Smooth muscle cell of trachea (primary cell): ENCODE measurements around the gene CDSN. TPM values are rescaled to one million over a fixed set of nuclear protein-coding genes. Genes with fewer than 3 reads are reported as not detected.

Experiments
- total RNA-seq: library from RNA; depleted of rRNA; stranded (reverse); fragments of >200 nt; gene quantifications from 2 replicates; pipeline ENCODE4 v1.2.1, GENCODE V29; 2014

The CDSN gene, protein sequence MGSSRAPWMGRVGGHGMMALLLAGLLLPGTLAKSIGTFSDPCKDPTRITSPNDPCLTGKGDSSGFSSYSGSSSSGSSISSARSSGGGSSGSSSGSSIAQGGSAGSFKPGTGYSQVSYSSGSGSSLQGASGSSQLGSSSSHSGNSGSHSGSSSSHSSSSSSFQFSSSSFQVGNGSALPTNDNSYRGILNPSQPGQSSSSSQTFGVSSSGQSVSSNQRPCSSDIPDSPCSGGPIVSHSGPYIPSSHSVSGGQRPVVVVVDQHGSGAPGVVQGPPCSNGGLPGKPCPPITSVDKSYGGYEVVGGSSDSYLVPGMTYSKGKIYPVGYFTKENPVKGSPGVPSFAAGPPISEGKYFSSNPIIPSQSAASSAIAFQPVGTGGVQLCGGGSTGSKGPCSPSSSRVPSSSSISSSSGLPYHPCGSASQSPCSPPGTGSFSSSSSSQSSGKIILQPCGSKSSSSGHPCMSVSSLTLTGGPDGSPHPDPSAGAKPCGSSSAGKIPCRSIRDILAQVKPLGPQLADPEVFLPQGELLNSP
- total RNA-seq: not detected in 2 replicates

DNA sequence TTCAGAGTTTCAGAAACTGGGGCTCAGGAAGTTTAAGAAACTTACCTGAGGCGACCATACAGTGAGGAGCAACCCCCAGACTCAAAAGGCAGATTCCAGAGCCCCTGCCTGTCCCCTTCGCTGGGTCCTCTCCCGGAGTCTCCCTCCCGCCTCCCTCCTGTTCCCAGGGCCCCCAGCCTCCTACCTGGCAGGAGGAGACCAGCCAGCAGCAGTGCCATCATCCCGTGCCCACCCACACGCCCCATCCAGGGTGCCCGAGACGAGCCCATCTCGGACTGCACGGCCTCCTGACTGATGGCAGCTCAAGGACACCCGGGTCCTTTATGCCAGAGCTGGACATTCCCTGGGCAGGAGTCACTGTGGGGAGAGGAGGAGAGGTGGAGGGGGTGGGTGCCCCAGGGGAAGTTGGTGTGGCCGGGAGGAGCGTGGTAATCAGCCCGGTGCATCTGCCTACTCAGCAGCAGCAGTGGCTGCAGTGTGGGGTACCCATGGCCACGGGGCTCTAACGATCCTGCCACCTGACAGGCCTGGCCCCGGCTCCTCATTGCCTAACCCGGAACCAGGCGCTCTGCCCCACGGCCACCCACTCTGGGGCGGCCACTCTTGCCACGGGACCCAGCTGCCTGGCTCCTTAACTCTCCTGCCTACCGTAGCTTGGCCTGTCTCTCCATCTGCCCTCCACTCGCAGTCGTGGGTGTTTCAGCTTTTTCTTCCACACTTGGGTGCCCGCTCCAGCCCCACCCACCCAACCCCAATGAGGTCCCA lies at the start of gene CDSN:
CDSN (minus strand) TSS at position 296 of the 765 bp plus-strand sequence; CDS start at position 269, 27 bp downstream.

DNA sequence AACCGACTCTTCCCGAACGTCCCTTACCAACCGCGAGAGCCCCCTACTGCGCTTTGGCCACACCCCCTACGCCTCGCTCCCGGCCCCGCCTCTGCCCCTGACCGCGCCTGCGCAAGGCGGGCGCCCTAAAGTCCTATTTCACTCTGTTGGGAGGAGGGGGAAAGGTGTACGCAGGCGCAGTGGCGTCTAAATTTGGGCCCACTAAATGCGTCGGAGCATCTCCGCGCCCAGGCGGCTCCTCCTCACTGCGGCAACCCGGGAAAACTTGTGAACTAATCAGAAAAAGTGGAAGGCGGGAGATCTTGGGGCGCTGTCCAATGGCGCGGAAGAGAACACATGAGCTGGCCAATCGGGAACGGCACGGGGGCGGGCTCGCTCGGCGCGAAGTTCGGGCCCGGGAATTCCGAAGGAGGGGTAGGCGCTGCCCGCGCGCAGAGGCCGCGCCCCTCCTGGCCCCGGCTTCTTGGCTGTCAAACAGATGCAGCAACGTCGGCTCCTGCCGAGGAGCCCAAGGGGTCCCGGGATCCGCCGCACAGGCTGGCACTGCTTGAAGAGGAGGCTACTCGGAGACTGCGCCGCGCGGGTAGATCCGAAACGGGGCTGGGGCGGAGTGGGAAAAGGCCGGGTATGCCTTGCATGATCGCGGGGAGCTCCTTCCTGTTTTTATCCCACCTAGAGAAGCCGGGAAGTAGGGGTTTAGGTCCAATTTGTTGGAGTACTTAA lies 38.1 kb upstream of the CDSN start, which contains the start of gene TCF19:
TCF19 (plus strand) TSS at position 450 of the 723 bp plus-strand sequence. CDS start 881 bp downstream, outside the sequence.

DNA sequence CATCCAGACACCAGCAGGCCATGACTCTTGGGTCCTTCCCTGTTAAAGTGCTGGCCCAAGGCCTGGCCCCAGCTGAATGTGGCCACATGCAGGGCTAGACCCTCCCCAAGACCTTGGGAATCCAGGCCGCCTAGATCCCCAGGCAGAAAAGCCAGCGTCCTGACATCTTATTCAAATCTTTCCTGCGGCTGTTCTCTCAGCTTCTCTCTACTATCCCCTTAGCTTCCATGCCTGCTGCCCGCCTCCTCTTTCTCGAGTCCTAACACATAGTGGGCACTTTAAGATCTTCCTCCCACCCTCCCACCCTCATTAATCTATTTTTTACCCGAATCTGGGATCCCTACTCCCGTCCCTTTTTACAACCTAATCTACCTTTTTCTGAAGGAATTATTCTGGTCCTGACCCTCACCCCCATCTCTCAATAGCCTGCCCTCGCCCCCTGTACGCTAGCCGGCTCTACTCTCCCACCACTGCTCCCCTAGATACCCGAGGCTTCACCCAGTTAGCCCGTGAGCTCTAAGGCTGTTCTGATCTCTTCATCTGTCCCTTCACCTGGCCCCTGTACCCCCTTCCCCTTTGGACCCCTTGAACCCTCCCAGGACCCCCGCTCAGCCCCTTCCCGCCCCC lies 37.4 kb upstream of the CDSN start, which contains the start of gene CCHCR1:
CCHCR1 (minus strand) TSS at position 290 of the 627 bp plus-strand sequence; CDS start at position 88, 202 bp downstream.

DNA sequence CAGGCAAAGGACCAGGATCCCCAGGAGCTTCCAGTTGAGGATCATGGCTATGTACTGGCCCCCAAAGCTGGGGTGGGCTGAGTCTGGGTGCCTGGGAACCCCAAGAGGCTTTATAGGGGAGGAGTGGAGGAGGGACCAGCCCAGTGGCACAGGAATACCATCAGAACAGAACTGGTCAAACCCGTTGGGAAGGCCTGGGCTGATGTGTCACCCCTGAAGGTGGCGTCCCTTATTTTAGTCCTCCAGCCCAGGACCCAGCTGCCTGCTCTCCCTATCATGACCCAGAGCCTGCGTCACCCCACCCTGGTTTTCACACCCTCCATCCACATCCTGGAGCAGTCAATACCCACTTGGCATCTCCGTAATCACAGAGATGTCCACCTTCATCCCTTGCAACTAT lies 18.7 kb upstream of the CDSN start, which contains the start of gene PSORS1C2:
PSORS1C2 (minus strand) TSS at position 85 of the 400 bp plus-strand sequence; CDS start at position 45, 40 bp downstream.

DNA sequence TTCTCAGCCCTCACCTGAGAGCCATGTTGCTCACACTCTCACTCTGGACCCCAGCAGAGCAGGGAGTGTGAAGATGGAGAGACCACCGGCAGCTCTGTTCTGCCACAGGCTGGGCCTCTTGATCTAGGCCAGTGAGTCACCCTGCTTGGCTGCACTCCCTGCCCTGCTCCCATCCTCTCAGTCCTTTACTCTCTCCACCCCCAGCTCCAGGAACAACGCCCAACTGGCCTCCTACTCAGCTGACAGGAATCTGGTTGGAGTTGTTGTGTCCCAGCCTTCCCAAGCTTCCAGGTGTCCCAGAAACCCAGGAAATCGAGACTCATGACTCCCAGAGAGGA lies 5.7 kb downstream of the CDSN start, which contains the start of gene PSORS1C1:
PSORS1C1 (plus strand) TSS at position 260 of the 338 bp plus-strand sequence. CDS start 14,833 bp downstream, outside the sequence.

DNA sequence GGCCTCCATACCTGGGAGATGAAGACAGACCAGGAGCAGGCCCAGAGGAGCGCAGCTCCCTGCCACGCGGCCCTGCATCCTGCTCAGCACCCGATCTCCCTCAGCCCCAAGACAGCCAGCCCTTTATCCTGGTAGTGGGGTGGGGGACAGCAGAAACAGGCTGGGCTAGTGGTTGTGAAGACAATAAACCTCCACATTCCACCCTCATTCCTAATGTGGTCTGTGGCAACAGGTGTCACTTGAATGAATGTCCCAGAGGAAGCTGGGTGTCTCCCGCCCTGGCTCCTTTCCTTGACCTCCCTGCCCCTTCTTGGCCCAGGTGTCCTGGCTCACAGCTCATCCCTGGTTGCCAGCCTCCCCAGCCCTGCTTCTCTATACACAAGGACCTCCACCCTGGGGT lies 7.8 kb downstream of the CDSN start, which contains the start of gene C6orf15:
C6orf15 (minus strand) TSS at position 98 of the 400 bp plus-strand sequence; CDS start at position 78, 20 bp downstream.

Other genes starting within 250 kb of the CDSN start
- gene DDR1, start 235.9 kb downstream of the CDSN start, total RNA-seq: 10.6 and 26.8 TPM in 2 replicates
- gene GTF2H4, start 212.2 kb downstream of the CDSN start, total RNA-seq: 8.8 and 9.6 TPM in 2 replicates
- gene VARS2, start 206.2 kb downstream of the CDSN start, total RNA-seq: 17.0 and 24.3 TPM in 2 replicates
- gene SFTA2, start 188.3 kb downstream of the CDSN start, total RNA-seq: not detected in 2 replicates
- gene MUCL3, start 179.5 kb downstream of the CDSN start, total RNA-seq: not detected in 2 replicates
- not detected in 2 replicates for gene MUC21, start 136.7 kb downstream of the CDSN start, total RNA-seq
- under 0.01 TPM in 1 of 2 replicates, not detected in the other for gene MUC22, start 110.0 kb downstream of the CDSN start, total RNA-seq
- gene C6orf15, start 7.9 kb downstream of the CDSN start, total RNA-seq: not detected in 2 replicates
- gene PSORS1C1, start 5.6 kb downstream of the CDSN start, total RNA-seq: 0.29 and 0.99 TPM in 2 replicates
- gene PSORS1C2, start 18.6 kb upstream of the CDSN start, total RNA-seq: not detected in 2 replicates
- 20.2 and 22.0 TPM in 2 replicates for gene CCHCR1, start 37.4 kb upstream of the CDSN start, total RNA-seq
- 4.5 and 23.1 TPM in 2 replicates for gene TCF19, start 38.1 kb upstream of the CDSN start, total RNA-seq
- 0.33 TPM in 1 of 2 replicates, not detected in the other for gene POU5F1, start 50.2 kb upstream of the CDSN start, total RNA-seq
- gene HLA-C, start 151.6 kb upstream of the CDSN start, total RNA-seq: 318 and 398 TPM in 2 replicates
- gene HLA-B, start 236.7 kb upstream of the CDSN start, total RNA-seq: 301 and 427 TPM in 2 replicates